HG02973 (cell line): ENCODE measurements around the gene TMEM184C.

Source experiments
- ATAC-seq: cut with Tn5 transposase; IDR thresholded peaks from one replicate; pipeline ENCODE4 v1.9.1; 2021; ENCODE audit warnings: moderate library complexity; ENCODE audit not compliant: unreplicated experiment

Gene TMEM184C

GRCh38 chr4:147599206-147599605 lies 18.0 kb upstream of the TMEM184C start:
- no peak for ATAC-seq

GRCh38 chr4:147599769-147600168 lies 17.4 kb upstream of the TMEM184C start:
- no peak for ATAC-seq

DNA sequence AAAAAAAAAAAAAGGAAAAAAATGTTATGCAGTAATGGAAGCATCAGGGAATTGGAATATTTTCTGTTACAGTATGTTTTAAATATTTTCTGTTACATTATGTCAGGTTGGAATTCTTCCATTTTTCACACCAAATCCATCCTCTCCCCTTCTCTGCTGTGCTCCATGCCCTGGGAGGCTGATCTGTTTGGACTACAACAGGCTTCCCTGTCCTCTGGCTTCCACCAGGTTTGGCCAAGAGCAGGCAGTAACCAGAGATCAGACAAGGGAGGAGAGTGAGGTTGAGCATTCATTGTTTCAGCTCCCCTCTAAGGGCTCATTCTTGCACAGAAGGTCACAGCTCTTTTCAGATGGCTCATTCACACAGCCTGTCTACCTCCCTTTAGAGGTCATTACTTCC lies 11.7 kb upstream of the TMEM184C start:
- ATAC-seq = no peak

DNA sequence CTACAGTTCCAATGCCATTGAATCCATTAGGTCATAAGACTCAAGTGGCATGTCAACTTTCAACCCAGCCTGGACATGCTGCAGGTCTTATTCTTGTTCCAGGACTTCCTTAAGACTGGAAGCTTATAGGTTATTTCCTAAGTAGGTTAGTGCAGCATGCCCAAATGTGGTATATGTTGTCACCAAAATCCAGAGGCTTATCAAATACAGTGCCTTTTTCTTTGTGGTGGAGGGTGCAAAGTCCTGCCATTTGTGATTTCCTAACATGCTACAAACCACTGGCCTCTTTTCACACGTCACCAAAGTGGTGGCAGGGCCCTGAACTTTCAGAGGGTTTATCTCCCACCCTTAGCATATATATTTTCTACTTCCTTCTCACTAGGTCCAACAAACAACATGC lies 9.7 kb upstream of the TMEM184C start:
- no peak for ATAC-seq

- ATAC-seq = no peak
These were observed 6.5 kb upstream of the TMEM184C start for GRCh38 chr4:147610686-147611085.

GRCh38 chr4:147616849-147617172 lies 386 bp upstream of the TMEM184C start:
- peak; percentile 4 for ATAC-seq

GRCh38 chr4:147617841-147618691 lies 869 bp downstream of the TMEM184C start:
- peak; percentile 9 for ATAC-seq

- ATAC-seq = no peak
These were observed 3.1 kb downstream of the TMEM184C start for GRCh38 chr4:147620315-147620714.

- no peak for ATAC-seq
These were observed 8.5 kb downstream of the TMEM184C start for GRCh38 chr4:147625733-147626132.

GRCh38 chr4:147626903-147627302 lies 9.7 kb downstream of the TMEM184C start:
- no peak for ATAC-seq

- no peak for ATAC-seq
These were observed 11.2 kb downstream of the TMEM184C start for GRCh38 chr4:147628415-147628814.

- no peak for ATAC-seq
These were observed 12.9 kb downstream of the TMEM184C start for GRCh38 chr4:147629783-147630730.

DNA sequence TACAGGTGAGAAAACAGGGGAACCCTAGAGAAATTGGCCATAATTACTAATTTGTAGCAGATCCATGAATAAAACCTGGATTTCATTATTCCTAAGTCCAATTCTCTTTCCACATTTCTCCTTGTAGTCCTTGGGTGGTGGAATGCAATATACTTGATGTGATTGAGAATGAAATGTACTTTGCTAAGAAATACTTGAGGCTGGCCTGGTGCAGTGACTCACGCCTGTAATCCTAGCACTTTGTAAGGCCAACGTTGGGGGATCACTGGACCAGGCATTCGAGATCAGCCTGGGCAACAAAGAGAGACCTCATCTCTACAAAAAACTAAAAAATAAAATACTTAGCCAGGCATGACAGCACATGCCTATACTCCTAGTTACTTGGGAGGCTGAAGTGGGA lies 15.9 kb downstream of the TMEM184C start:
- no peak for ATAC-seq

- ATAC-seq = no peak
These were observed 16.4 kb downstream of the TMEM184C start for GRCh38 chr4:147633643-147634042.

DNA sequence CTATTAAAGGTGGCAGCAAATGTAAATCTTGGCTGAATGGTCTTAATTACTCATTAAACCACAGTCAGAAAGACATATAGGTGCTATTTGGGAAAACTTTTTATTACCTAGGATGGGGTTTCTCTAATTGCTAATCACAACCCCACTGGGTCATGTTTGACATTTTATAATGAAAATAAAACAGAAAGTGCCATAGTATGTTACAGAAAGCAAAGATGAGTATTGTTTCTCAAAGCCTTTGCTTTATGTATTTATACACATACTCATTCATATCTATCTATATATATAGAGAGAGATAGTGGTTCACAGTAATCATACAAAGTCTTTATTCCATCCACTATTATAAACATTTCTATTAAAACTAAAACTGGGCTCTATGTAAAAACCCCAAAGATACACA lies 18.2 kb downstream of the TMEM184C start:
- no peak for ATAC-seq

GRCh38 chr4:147638365-147638764 lies 21.2 kb downstream of the TMEM184C start:
- ATAC-seq = no peak

DNA sequence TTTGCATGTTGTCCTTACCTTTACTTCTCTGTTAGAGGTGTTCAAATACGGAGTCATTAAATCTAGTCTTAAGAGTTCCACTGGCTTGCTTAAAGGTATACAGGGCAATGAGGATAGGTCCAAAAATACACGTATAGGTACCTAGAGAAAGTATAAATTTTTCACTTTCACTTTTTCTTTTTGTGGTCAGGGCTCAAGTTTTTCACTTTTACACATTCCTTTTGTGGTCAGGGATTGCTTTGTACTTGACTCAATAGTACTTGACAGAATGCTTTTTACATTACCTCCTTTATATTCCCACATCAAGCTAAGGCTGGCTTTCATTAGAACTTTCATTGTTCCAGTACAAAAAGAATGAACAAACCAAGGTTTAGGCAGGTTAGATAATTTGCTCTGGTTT lies 21.7 kb downstream of the TMEM184C start:
- ATAC-seq = peak; percentile 70

- no peak for ATAC-seq
These were observed 22.2 kb downstream of the TMEM184C start for GRCh38 chr4:147639388-147639787.

DNA sequence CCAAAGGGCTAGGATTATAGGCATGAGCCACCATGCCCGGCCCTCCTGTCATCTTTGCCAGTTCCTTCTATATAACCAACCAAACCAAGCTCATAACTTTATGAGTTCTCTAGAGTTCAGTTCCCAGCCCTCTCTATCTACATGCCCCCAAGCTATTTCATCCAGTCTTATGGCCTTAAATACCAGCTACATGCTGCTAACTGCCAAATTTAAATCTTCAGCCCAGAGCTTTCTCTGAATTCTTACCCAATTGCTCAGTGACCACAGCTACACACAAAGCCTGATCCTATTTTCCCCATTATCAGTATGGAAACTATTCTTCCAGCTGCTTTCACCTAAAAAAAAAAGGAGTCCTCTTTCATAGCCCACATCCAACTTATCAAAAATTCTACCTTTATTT lies 23.1 kb downstream of the TMEM184C start:
- no peak for ATAC-seq

DNA sequence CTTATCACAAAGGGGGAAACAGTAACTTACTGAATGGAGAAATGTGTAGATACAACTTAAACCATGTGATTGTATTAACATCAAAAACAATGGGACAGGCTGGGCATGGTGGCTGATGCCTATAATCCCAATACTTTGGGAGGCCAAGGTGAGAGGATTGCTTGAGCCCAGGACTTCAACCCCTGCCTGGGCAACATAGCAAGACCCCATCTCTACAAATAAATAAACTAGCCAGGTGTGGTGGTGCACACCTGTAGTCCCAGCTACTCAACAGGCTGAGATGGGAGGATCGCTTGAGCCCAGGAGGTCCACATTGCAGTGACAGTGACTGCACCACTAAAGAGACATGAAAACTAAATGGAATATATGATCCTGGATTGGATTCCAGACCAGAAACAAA lies 26.4 kb downstream of the TMEM184C start:
- no peak for ATAC-seq

- no peak for ATAC-seq
These were observed 27.3 kb downstream of the TMEM184C start for GRCh38 chr4:147644471-147644870.

DNA sequence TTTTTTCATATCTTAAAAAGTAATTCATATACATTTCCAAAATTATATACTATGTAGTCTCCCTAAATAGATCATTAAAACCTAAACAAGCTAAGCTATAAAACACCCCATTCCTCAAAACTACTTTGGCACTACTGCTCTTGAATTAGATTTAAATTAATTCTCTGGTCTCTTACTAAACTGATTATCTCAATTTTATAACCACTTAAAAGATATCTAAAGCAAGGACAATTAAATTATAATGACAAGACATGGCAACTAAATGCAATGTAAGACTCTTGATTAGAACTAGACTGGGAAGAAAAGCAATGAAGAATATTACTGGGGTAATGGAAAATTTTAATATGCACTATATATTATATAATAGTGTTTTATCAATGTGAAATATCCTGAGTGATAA lies 27.9 kb downstream of the TMEM184C start:
- ATAC-seq = no peak
